ENCODE measurements around the gene WDR83. TPM values are rescaled to one million over a fixed set of nuclear protein-coding genes. Genes with fewer than 3 reads are reported as not detected.
"Not testable (repeated sequence)": the region's sequence is repeated elsewhere in the genome, so short reads cannot be mapped to it uniquely, and the experiment has no call there.

WDR83 gene
- total and polyA plus RNA-seq, 2 experiments from 2014 or later: 9.4 to 13.1 TPM

GRCh38 chr19:12638611-12639182, 27.9 kb upstream of the WDR83 start:
- H3K79me2 ChIP-seq (ENCODE audit: insufficient read depth): no peaks in the 10 kb centered on the region
- H3K9me2 ChIP-seq (ENCODE audit: insufficient read depth): no peaks in the 10 kb centered on the region
- no peak overlapping the region for H3K9ac ChIP-seq
- no peaks in the 10 kb centered on the region for H3K27me3 ChIP-seq (replicated peaks; ENCODE audit: insufficient read depth)
- in situ Hi-C loops (cut with MboI): no loop called here
- no peaks in the 10 kb centered on the region for H3K4me1 ChIP-seq (ENCODE audit: insufficient read depth)
- no peak overlapping the region for H3K4me3 ChIP-seq
- TF ChIP-seq EZH2phosphoT487 (IDR thresholded peaks at IDR 0.05; ENCODE audit: insufficient read depth, low read depth) (no peak), EZH2 (IDR thresholded peaks at IDR 0.05; ENCODE audit: insufficient read depth, poor library complexity, severe bottlenecking) (no peak)
- no peaks in the 10 kb centered on the region for H4K20me1 ChIP-seq (ENCODE audit: insufficient read depth)
- H3F3A ChIP-seq (ENCODE audit: insufficient read depth): peaks cover 6% of the 10 kb centered on the region
- no peak overlapping the region for H2AFZ ChIP-seq
- H3K27ac ChIP-seq: no peak overlapping the region
- H3K4me2 ChIP-seq (ENCODE audit: unreplicated experiment): no peak overlapping the region
- no peaks in the 10 kb centered on the region for H3K36me3 ChIP-seq (ENCODE audit: low read depth)
- WGBS, 2 experiments (ENCODE audit: low coverage in 1 of 2, low lambda C conversion rate in 2 of 2, missing lambda C conversion rate in 2 of 2): 91 to 95% methylated on average over 18 to 22 of the region's 22 CpGs
- no peaks in the 10 kb centered on the region for H3K9me3 ChIP-seq (ENCODE audit: low read depth)
- no peak for DNase-seq

- peak; percentile 95 for DNase-seq
- H3K27ac ChIP-seq: 0 out of 2 replicates have a peak overlapping the region, but pooled peaks have one; percentile 8
- TF ChIP-seq EZH2 (IDR thresholded peaks at IDR 0.05; ENCODE audit: insufficient read depth, poor library complexity, severe bottlenecking) (no peak), EZH2phosphoT487 (IDR thresholded peaks at IDR 0.05; ENCODE audit: insufficient read depth, low read depth) (no peak)
- H3K9me3 ChIP-seq (ENCODE audit: low read depth): no peaks in the 10 kb centered on the region
- H3K27me3 ChIP-seq (replicated peaks; ENCODE audit: insufficient read depth): no peaks in the 10 kb centered on the region
- no peaks in the 10 kb centered on the region for H3K9me2 ChIP-seq (ENCODE audit: insufficient read depth)
- H3F3A ChIP-seq (ENCODE audit: insufficient read depth): no peaks in the 10 kb centered on the region
- peak overlapping the region; percentile 88 for H2AFZ ChIP-seq
- no peaks in the 10 kb centered on the region for H3K4me1 ChIP-seq (ENCODE audit: insufficient read depth)
- H3K36me3 ChIP-seq (ENCODE audit: low read depth): no peaks in the 10 kb centered on the region
- no peaks in the 10 kb centered on the region for H4K20me1 ChIP-seq (ENCODE audit: insufficient read depth)
- H3K4me2 ChIP-seq (ENCODE audit: unreplicated experiment): peak overlapping the region; percentile 59
- H3K4me3 ChIP-seq: peak overlapping the region; percentile 64
- H3K9ac ChIP-seq: peak overlapping the region; percentile 60
- no peaks in the 10 kb centered on the region for H3K79me2 ChIP-seq (ENCODE audit: insufficient read depth)
- in situ Hi-C loops (cut with MboI): no loop called here
- 8 to 10% methylated on average over 39 of the region's 39 CpGs for WGBS, 2 experiments (ENCODE audit: low coverage in 1 of 2, low lambda C conversion rate in 2 of 2, missing lambda C conversion rate in 2 of 2)
Observed at GRCh38 chr19:12639901-12640613, 26.6 kb upstream of the WDR83 start.

GRCh38 chr19:12641456-12641855, 25.2 kb upstream of the WDR83 start:
- Histone ChIP-seq H3K9me2 (ENCODE audit: insufficient read depth) (no peaks in the 10 kb centered on the region), H3K27me3 (replicated peaks; ENCODE audit: insufficient read depth) (no peaks in the 10 kb centered on the region), H3K27ac (no peak overlapping the region), H3K79me2 (ENCODE audit: insufficient read depth) (no peaks in the 10 kb centered on the region), H3K36me3 (ENCODE audit: low read depth) (no peaks in the 10 kb centered on the region), H2AFZ (no peak overlapping the region), H3K9ac (no peak overlapping the region), H3K9me3 (ENCODE audit: low read depth) (no peaks in the 10 kb centered on the region), H3F3A (ENCODE audit: insufficient read depth) (no peaks in the 10 kb centered on the region), H3K4me3 (no peak overlapping the region), H4K20me1 (ENCODE audit: insufficient read depth) (no peaks in the 10 kb centered on the region), H3K4me1 (ENCODE audit: insufficient read depth) (no peaks in the 10 kb centered on the region), H3K4me2 (ENCODE audit: unreplicated experiment) (no peak overlapping the region)
- WGBS, 2 experiments (ENCODE audit: low coverage in 1 of 2, low lambda C conversion rate in 2 of 2, missing lambda C conversion rate in 2 of 2): 62% methylated on average over 13 of the region's 13 CpGs
- TF ChIP-seq EZH2 (IDR thresholded peaks at IDR 0.05; ENCODE audit: insufficient read depth, poor library complexity, severe bottlenecking) (no peak), EZH2phosphoT487 (IDR thresholded peaks at IDR 0.05; ENCODE audit: insufficient read depth, low read depth) (no peak)
- no peak for DNase-seq
- in situ Hi-C loops (cut with MboI): no loop called here

GRCh38 chr19:12642506-12642905, 24.1 kb upstream of the WDR83 start:
- no peaks in the 10 kb centered on the region for H3K4me1 ChIP-seq (ENCODE audit: insufficient read depth)
- WGBS, 2 experiments (ENCODE audit: low coverage in 1 of 2, low lambda C conversion rate in 2 of 2, missing lambda C conversion rate in 2 of 2): 89 to 90% methylated on average over 23 to 26 of the region's 26 CpGs

GRCh38 chr19:12643716-12644115, 22.9 kb upstream of the WDR83 start:
- WGBS, 2 experiments (ENCODE audit: low coverage in 1 of 2, low lambda C conversion rate in 2 of 2, missing lambda C conversion rate in 2 of 2): 83 to 84% methylated on average over 14 of the region's 14 CpGs
- DNase-seq; H3K9me2 ChIP-seq (ENCODE audit: insufficient read depth); H3K9me3 ChIP-seq (ENCODE audit: low read depth); H3K9ac ChIP-seq; H3F3A ChIP-seq (ENCODE audit: insufficient read depth); in situ Hi-C loops (cut with MboI); H4K20me1 ChIP-seq (ENCODE audit: insufficient read depth); H3K4me1 ChIP-seq (ENCODE audit: insufficient read depth); H3K27ac ChIP-seq; H3K27me3 ChIP-seq (replicated peaks; ENCODE audit: insufficient read depth); H3K36me3 ChIP-seq (ENCODE audit: low read depth); H3K79me2 ChIP-seq (ENCODE audit: insufficient read depth); H2AFZ ChIP-seq; H3K4me2 ChIP-seq (ENCODE audit: unreplicated experiment); H3K4me3 ChIP-seq: not testable (repeated sequence)

More at GRCh38 chr19:12642506-12642905, 24.1 kb upstream of the WDR83 start:
- Histone ChIP-seq H3K4me2 (ENCODE audit: unreplicated experiment) (no peak overlapping the region), H3K9ac (no peak overlapping the region), H3K9me3 (ENCODE audit: low read depth) (no peaks in the 10 kb centered on the region), H3K36me3 (ENCODE audit: low read depth) (no peaks in the 10 kb centered on the region), H3K79me2 (ENCODE audit: insufficient read depth) (no peaks in the 10 kb centered on the region), H3K9me2 (ENCODE audit: insufficient read depth) (no peaks in the 10 kb centered on the region), H3K27me3 (replicated peaks; ENCODE audit: insufficient read depth) (no peaks in the 10 kb centered on the region), H3K27ac (no peak overlapping the region), H3F3A (ENCODE audit: insufficient read depth) (no peaks in the 10 kb centered on the region), H3K4me3 (no peak overlapping the region), H2AFZ (no peak overlapping the region), H4K20me1 (ENCODE audit: insufficient read depth) (no peaks in the 10 kb centered on the region)
- TF ChIP-seq EZH2 (IDR thresholded peaks at IDR 0.05; ENCODE audit: insufficient read depth, poor library complexity, severe bottlenecking) (no peak), EZH2phosphoT487 (IDR thresholded peaks at IDR 0.05; ENCODE audit: insufficient read depth, low read depth) (no peak)
- in situ Hi-C loops (cut with MboI): no loop called here
- no peak for DNase-seq
